H1 (cell line): ENCODE results near the gene BCAS3. TPM values are rescaled to one million over a fixed set of nuclear protein-coding genes. Genes with fewer than 3 reads are reported as not detected.

Experiments
- CTCF ChIA-PET: fragments of 300-600 bp; sonication (Branson Sonifier 250); formaldehyde crosslinking; loops from one replicate; lab custom pipeline; 2021; ENCODE audit not compliant: partially characterized antibody; lab: Charles Lee
- POLR2A ChIA-PET: fragments of 300-600 bp; sonication (Branson Sonifier 250); formaldehyde crosslinking; loops from one replicate; lab custom pipeline; 2021; ENCODE audit warnings: inconsistent platforms; ENCODE audit not compliant: partially characterized antibody; lab: Charles Lee
- DNase-seq, 2 experiments: peaks; one replicate each; pipeline versions ENCODE4 v3.0.0 to v3.0.0-alpha.2; 2010 to 2022; ENCODE audit warnings: low spot score in 2 of 2, low read depth in 1 of 2, mixed read lengths in 1 of 2
- FAIRE-seq: peaks from 2 replicates; lab custom pipeline; 2011; peaks lifted over from hg19 to GRCh38; lab: Jason Lieb, UNC
- H2AFZ ChIP-seq: 2 replicates; pipeline ENCODE4 v1.8.1; 2012; ENCODE audit warnings: low read length, inconsistent platforms
- H2AK5ac ChIP-seq: 2 replicates; pipeline ENCODE4 v1.6.1; 2013; ENCODE audit warnings: low read depth, low read length
- H2BK120ac ChIP-seq: replicated peaks from 2 replicates; pipeline ENCODE3; 2013; ENCODE audit warnings: low read depth, low read length, inconsistent platforms
- H2BK12ac ChIP-seq: 2 replicates; pipeline ENCODE4 v1.6.1; 2013; ENCODE audit warnings: low read depth, low read length
- H2BK15ac ChIP-seq: 2 replicates; pipeline ENCODE4 v1.6.1; 2013; ENCODE audit warnings: low read length
- H2BK20ac ChIP-seq: 2 replicates; pipeline ENCODE4 v1.6.1; 2013; ENCODE audit warnings: low read length
- H2BK5ac ChIP-seq: 2 replicates; pipeline ENCODE4 v1.6.1; 2013; ENCODE audit warnings: low read depth, low read length
- H3K14ac ChIP-seq: 2 replicates; pipeline ENCODE4 v1.6.1; 2013; ENCODE audit warnings: inconsistent platforms; ENCODE audit not compliant: insufficient read length
- H3K18ac ChIP-seq: 2 replicates; pipeline ENCODE4 v1.6.1; 2013; ENCODE audit warnings: low read length; ENCODE audit errors: extremely low read depth
- H3K23ac ChIP-seq: 2 replicates; pipeline ENCODE4 v1.6.1; 2013; ENCODE audit warnings: inconsistent platforms; ENCODE audit not compliant: insufficient read length
- H3K23me2 ChIP-seq: 2 replicates; pipeline ENCODE4 v1.6.1; 2013; ENCODE audit warnings: low read depth, low read length
- H3K27ac ChIP-seq: 2 replicates; pipeline ENCODE4 v1.6.1; 2011; ENCODE audit warnings: low read depth, low read length, inconsistent platforms
- H3K27me3 ChIP-seq, 4 experiments: replicated peaks in 1 of 4; 1 replicate in 1 of 4; 2 replicates in 3 of 4; pipeline versions ENCODE4 v1.6.1 to v1.8.1; 2011 to 2013; ENCODE audit warnings: low read length in 3 of 4, mild to moderate bottlenecking in 3 of 4, inconsistent platforms in 2 of 4, mixed read lengths in 2 of 4, moderate library complexity in 1 of 4; ENCODE audit not compliant: control insufficient read depth in 3 of 4, insufficient read depth in 3 of 4; ENCODE audit errors: extremely low read depth in 1 of 4
- H3K36me3 ChIP-seq, 4 experiments: 2 replicates each; pipeline versions ENCODE4 v1.6.1 to v1.8.1; 2011 to 2013; ENCODE audit warnings: mild to moderate bottlenecking in 4 of 4, low read length in 3 of 4, moderate library complexity in 2 of 4, control low read depth in 1 of 4, inconsistent platforms in 1 of 4; ENCODE audit not compliant: insufficient read depth in 4 of 4, control insufficient read depth in 2 of 4
- H3K4ac ChIP-seq: replicated peaks from 2 replicates; pipeline ENCODE3; 2013; ENCODE audit warnings: low read length, low read depth, mixed read lengths, inconsistent platforms; ENCODE audit not compliant: insufficient read length
- H3K4me1 ChIP-seq, 4 experiments: replicated peaks in 1 of 4; 1 replicate in 1 of 4; 2 replicates in 3 of 4; pipeline versions ENCODE4 v1.6.1 to v1.8.1; 2011 to 2013; ENCODE audit warnings: low read length in 3 of 4, inconsistent platforms in 2 of 4, mixed read lengths in 1 of 4; ENCODE audit not compliant: insufficient read depth in 4 of 4, control insufficient read depth in 3 of 4
- H3K4me2 ChIP-seq, 2 experiments: 2 replicates each; pipeline versions ENCODE4 v1.6.1 to v1.8.1; 2011 to 2013; ENCODE audit warnings: low read depth in 2 of 2, low read length in 2 of 2, control low read depth in 1 of 2, inconsistent platforms in 1 of 2, mild to moderate bottlenecking in 1 of 2; ENCODE audit not compliant: insufficient read depth in 1 of 2
- H3K4me3 ChIP-seq, 4 experiments: fragments of 200-600, 300-600 bp in 1 of 4; sonication (generic), shearing (Covaris generic), sonication (Bioruptor Twin) in 1 of 4; 2 replicates each; pipeline versions ENCODE4 v1.5.1 to v1.8.1; 2011 to 2016; ENCODE audit warnings: low read length in 4 of 4, low read depth in 3 of 4, control low read depth in 2 of 4, inconsistent platforms in 2 of 4, mild to moderate bottlenecking in 2 of 4, mixed read lengths in 1 of 4, moderate library complexity in 1 of 4; ENCODE audit not compliant: insufficient read depth in 2 of 4; ENCODE audit errors: extremely low read depth in 1 of 4
- H3K56ac ChIP-seq: replicated peaks from 2 replicates; pipeline ENCODE3; 2013; ENCODE audit warnings: low read depth, mild to moderate bottlenecking, mixed read lengths, low read length, inconsistent platforms; ENCODE audit not compliant: insufficient read length
- H3K79me1 ChIP-seq: 2 replicates; pipeline ENCODE4 v1.6.1; 2013; ENCODE audit warnings: low read depth, low read length, control low read depth
- H3K79me2 ChIP-seq, 2 experiments: 2 replicates each; pipeline versions ENCODE4 v1.6.1 to v1.8.1; 2012 to 2013; ENCODE audit warnings: low read length in 2 of 2, mild to moderate bottlenecking in 2 of 2, inconsistent platforms in 1 of 2; ENCODE audit not compliant: insufficient read depth in 2 of 2, control insufficient read depth in 1 of 2
- H3K9ac ChIP-seq, 4 experiments: replicated peaks in 1 of 4; 1 replicate in 1 of 4; 2 replicates in 3 of 4; pipeline versions ENCODE4 v1.6.1 to v1.8.1; 2011 to 2013; ENCODE audit warnings: low read depth in 3 of 4, low read length in 3 of 4, control low read depth in 2 of 4, mild to moderate bottlenecking in 2 of 4, moderate library complexity in 2 of 4, inconsistent platforms in 1 of 4; ENCODE audit errors: extremely low read depth in 1 of 4
- H3K9me3 ChIP-seq, 2 experiments: 2 replicates each; pipeline versions ENCODE4 v1.6.1 to v1.8.1; 2012 to 2013; ENCODE audit warnings: mild to moderate bottlenecking in 2 of 2, moderate library complexity in 2 of 2, control low read depth in 1 of 2, inconsistent platforms in 1 of 2, low read depth in 1 of 2, low read length in 1 of 2, mixed read lengths in 1 of 2; ENCODE audit not compliant: insufficient read depth in 2 of 2
- H4K20me1 ChIP-seq, 2 experiments: replicated peaks in 1 of 2; 2 replicates each; pipeline versions ENCODE3 to v1.8.1; 2011 to 2013; ENCODE audit warnings: inconsistent platforms in 2 of 2, low read length in 2 of 2, mild to moderate bottlenecking in 1 of 2; ENCODE audit not compliant: insufficient read depth in 2 of 2, control insufficient read depth in 1 of 2
- H4K5ac ChIP-seq: 2 replicates; pipeline ENCODE4 v1.6.1; 2013; ENCODE audit warnings: low read length, low read depth, mixed read lengths, inconsistent platforms; ENCODE audit not compliant: insufficient read length
- H4K8ac ChIP-seq: 2 replicates; pipeline ENCODE4 v1.8.0; 2013; ENCODE audit warnings: mild to moderate bottlenecking, moderate library complexity, low read length, inconsistent platforms; ENCODE audit not compliant: insufficient read depth; ENCODE audit errors: extremely low read depth
- H4K91ac ChIP-seq: replicated peaks from 2 replicates; pipeline ENCODE3; 2013; ENCODE audit warnings: low read length, mixed read lengths, inconsistent platforms; ENCODE audit not compliant: insufficient read length
- ATF3 ChIP-seq: IDR thresholded peaks from 2 replicates; pipeline ENCODE4 v1.6.1; 2011; ENCODE audit warnings: low read depth, mild to moderate bottlenecking, low read length; ENCODE audit not compliant: insufficient read depth
- CTBP2 ChIP-seq: IDR thresholded peaks from 2 replicates; pipeline ENCODE4 v1.7.0; 2011; ENCODE audit warnings: borderline replicate concordance, mild to moderate bottlenecking, moderate library complexity, mixed read lengths, low read length; ENCODE audit not compliant: insufficient read depth, insufficient read length
- EGR1 ChIP-seq: IDR thresholded peaks from 2 replicates; pipeline ENCODE4 v1.6.1; 2011; ENCODE audit warnings: low read depth, low read length, borderline replicate concordance
- EP300 ChIP-seq, 2 experiments: IDR thresholded peaks; 1 replicate in 1 of 2; 2 replicates in 1 of 2; pipeline ENCODE4 v1.6.1; 2011 to 2012; ENCODE audit warnings: low read depth in 2 of 2, low read length in 2 of 2, mild to moderate bottlenecking in 2 of 2, borderline replicate concordance in 1 of 2, inconsistent platforms in 1 of 2, moderate library complexity in 1 of 2
- MAX ChIP-seq: IDR thresholded peaks from 2 replicates; pipeline ENCODE4 v1.6.1; 2012; ENCODE audit warnings: inconsistent platforms
- NANOG ChIP-seq: IDR thresholded peaks from 2 replicates; pipeline ENCODE4 v1.6.1; 2011; ENCODE audit warnings: low read length, low read depth, mild to moderate bottlenecking, inconsistent platforms; ENCODE audit not compliant: insufficient read depth, poor library complexity, severe bottlenecking
- NRF1 ChIP-seq: IDR thresholded peaks from 2 replicates; pipeline ENCODE4 v1.6.1; 2011; ENCODE audit warnings: mild to moderate bottlenecking, low read depth, low read length, improper control_type of control experiment
- POLR2AphosphoS5 ChIP-seq: IDR thresholded peaks from 2 replicates; pipeline ENCODE4 v1.6.1; 2011; ENCODE audit warnings: low read depth, low read length
- POU5F1 ChIP-seq: IDR thresholded peaks from 2 replicates; pipeline ENCODE4 v1.6.1; 2011; ENCODE audit warnings: low read depth, mild to moderate bottlenecking, low read length, moderate library complexity
- RBBP5 ChIP-seq: IDR thresholded peaks from 2 replicates; pipeline ENCODE4 v1.7.1; 2012; ENCODE audit warnings: low read depth, mild to moderate bottlenecking, inconsistent platforms, low read length, moderate library complexity, borderline replicate concordance
- RXRA ChIP-seq: IDR thresholded peaks from 2 replicates; pipeline ENCODE4 v1.6.1; 2011; ENCODE audit warnings: low read depth, mild to moderate bottlenecking, low read length, moderate library complexity; ENCODE audit not compliant: insufficient read depth
- SP2 ChIP-seq: IDR thresholded peaks from 2 replicates; pipeline ENCODE4 v1.6.1; 2012; ENCODE audit warnings: mild to moderate bottlenecking, low read length, inconsistent platforms
- YY1 ChIP-seq: IDR thresholded peaks from 2 replicates; pipeline ENCODE4 v1.6.1; 2011; ENCODE audit warnings: low read depth, mild to moderate bottlenecking, low read length
- WGBS, 2 experiments: shearing (Covaris generic) in 1 of 2; methylation state at CpG; one replicate each; pipeline versions ENCODE4 v1.1.6 to v1.1.7; 2013 to 2015; ENCODE audit warnings: low lambda C conversion rate in 2 of 2, mixed read lengths in 2 of 2, inconsistent platforms in 1 of 2, low coverage in 1 of 2, missing lambda C conversion rate in 1 of 2; ENCODE audit not compliant: insufficient replicate concordance in 2 of 2, insufficient coverage in 1 of 2, insufficient read length in 1 of 2; ENCODE audit errors: extremely low coverage in 1 of 2, missing lambda C conversion rate in 1 of 2; 5-methylcytosine and 5-hydroxymethylcytosine counted together
- polyA plus RNA-seq, 7 experiments: library from polyadenylated mRNA; depleted of rRNA in 3 of 7; stranded (reverse) in 5 of 7; unstranded in 2 of 7; fragments of >200 nt in 5 of 7; fragments of 200-250 nt in 2 of 7; gene quantifications; 1 replicate in 5 of 7; 2 replicates in 1 of 7; 4 replicates in 1 of 7; pipeline versions ENCODE4 v1.2.1 to v1.2.3, GENCODE V29; 2011 to 2013; ENCODE audit warnings: missing spikeins in 2 of 7, mixed read lengths in 2 of 7
- total RNA-seq: library from RNA; stranded (reverse); fragmentation: NEBNext Ultra II Directional; extraction: Animal tissue kit (Norgen Biotek cat#: 25700); gene quantifications from 2 replicates; pipeline ENCODE4 v1.2.1, GENCODE V29; 2021

Gene BCAS3
- total and polyA plus RNA-seq, 2 of the 8 experiments (the other 6 are each of a cell fraction or from before 2014, with no cell fraction given) = 9.9 to 13.3 TPM

- Histone ChIP-seq H3K4me3 (no peak overlapping the region), H3K9me3 (no peaks in the 10 kb centered on the region), H2BK20ac (no peak overlapping the region), H3K79me1 (no peaks in the 10 kb centered on the region; the same call in 1 of the 2 replicates), H3K27me3 (no peaks in the 10 kb centered on the region), H4K20me1 (no peaks in the 10 kb centered on the region), H2BK5ac (no peak overlapping the region), H3K23me2 (no peaks in the 10 kb centered on the region), H2AK5ac (no peak overlapping the region), H3K36me3 (no peaks in the 10 kb centered on the region), H4K91ac (no peak overlapping the region), H3K27ac (no peak overlapping the region), H2BK120ac (no peak overlapping the region), H3K23ac (no peak overlapping the region), H2AFZ (no peak overlapping the region)
- POLR2A ChIA-PET = no interaction called here
- FAIRE-seq = no peak
- no peak for TF ChIP-seq NANOG
- no peak for TF ChIP-seq CTBP2
- no peak for TF ChIP-seq YY1
- no peak for TF ChIP-seq POLR2AphosphoS5
- TF ChIP-seq EGR1 = no peak
- TF ChIP-seq SP2 = no peak
- no peak for TF ChIP-seq POU5F1
- TF ChIP-seq EP300 (IDR thresholded peaks at IDR 0.05; ENCODE audit: borderline replicate concordance in 1 of 2, low read depth in 2 of 2, low read length in 2 of 2) = no peak
- TF ChIP-seq NRF1 = no peak
- TF ChIP-seq RXRA = no peak
- TF ChIP-seq RBBP5 = no peak
- no peak for TF ChIP-seq ATF3
- no peak for TF ChIP-seq MAX
- TF ChIP-seq, all 59 proteins: peak for 0
- Histone ChIP-seq H3K56ac (no peak overlapping the region), H3K4ac (no peak overlapping the region), H3K14ac (no peak overlapping the region), H4K5ac (no peak overlapping the region), H3K18ac (no peak overlapping the region), H3K4me1 (peaks cover 0 to 6% (median 2%) of the 10 kb centered on the region in 4 experiments; a peak in 5 of 7 replicates), H2BK15ac (no peak overlapping the region), H3K79me2 (no peaks in the 10 kb centered on the region), H4K8ac (no peak overlapping the region), H3K9ac (no peak overlapping the region), H3K4me2 (no peak overlapping the region), H2BK12ac (no peak overlapping the region)
- no peak for DNase-seq
- CTCF ChIA-PET = interaction anchor here (1.3 kb wide), 1 partner anchor 10 kb away, joined by 6 read pairs; no protein-coding TSS in a partner anchor
- 84% methylated on average over 4 of the region's 4 CpGs; no CpG with 5 or more reads in 1 of the 2 experiments for WGBS, 2 experiments
Measured at GRCh38 chr17:61205931-61206330, 528.3 kb downstream of the BCAS3 start.
